Activated CD8-positive, alpha-beta T cell treated with anti-CD3 and anti-CD28 coated beads, Interleukin-2, amount 10 ng/mL, durations not matched to agents 7 days and 5 days (primary cell): Measurements from ENCODE around the gene SERGEF. TPM values are rescaled to one million over a fixed set of nuclear protein-coding genes. Genes with fewer than 3 reads are reported as not detected.

ENCODE experiments used
- ATAC-seq: fragments of 150-1000 bp; cut with Tn5 transposase; one replicate; pipeline ENCODE4 v1.10.0; 2021; ENCODE audit warnings: moderate library complexity
- CTCF ChIA-PET: fragments of 350-600 bp; sonication (Branson Sonifier 250); formaldehyde crosslinking; loops from one replicate; lab custom pipeline; 2021; ENCODE audit warnings: antibody characterized with exemption; lab: Charles Lee
- POLR2A ChIA-PET: fragments of 350-600 bp; sonication (Branson Sonifier 250); formaldehyde crosslinking; loops from one replicate; lab custom pipeline; 2021; ENCODE audit warnings: antibody characterized with exemption; lab: Charles Lee
- DNase-seq: peaks from one replicate; pipeline ENCODE4 v3.0.0-alpha.2; 2020
- H3K27ac Mint-ChIP-seq: one replicate; pipeline ENCODE4 v1.8.0; 2021; ENCODE audit warnings: mild to moderate bottlenecking, mixed read lengths
- H3K27me3 Mint-ChIP-seq: one replicate; pipeline ENCODE4 v1.8.0; 2021; ENCODE audit warnings: low read depth, mixed read lengths
- H3K36me3 Mint-ChIP-seq: one replicate; pipeline ENCODE4 v1.8.0; 2021; ENCODE audit warnings: low read depth, mixed read lengths
- H3K4me1 Mint-ChIP-seq: one replicate; pipeline ENCODE4 v1.8.0; 2021; ENCODE audit warnings: low read depth, mixed read lengths
- H3K4me3 Mint-ChIP-seq: one replicate; pipeline ENCODE4 v1.8.0; 2021; ENCODE audit warnings: mild to moderate bottlenecking, mixed read lengths
- H3K9me3 Mint-ChIP-seq: one replicate; pipeline ENCODE4 v1.8.0; 2022; ENCODE audit warnings: mixed read lengths; ENCODE audit not compliant: insufficient read depth
- total RNA-seq, 2 experiments: library from RNA; stranded (reverse); gene quantifications; one replicate each; pipeline ENCODE4 v1.2.3, GENCODE V29; 2021

SERGEF gene
- total RNA-seq, 2 experiments from 2014 or later: 31.9 to 35.4 TPM

DNA sequence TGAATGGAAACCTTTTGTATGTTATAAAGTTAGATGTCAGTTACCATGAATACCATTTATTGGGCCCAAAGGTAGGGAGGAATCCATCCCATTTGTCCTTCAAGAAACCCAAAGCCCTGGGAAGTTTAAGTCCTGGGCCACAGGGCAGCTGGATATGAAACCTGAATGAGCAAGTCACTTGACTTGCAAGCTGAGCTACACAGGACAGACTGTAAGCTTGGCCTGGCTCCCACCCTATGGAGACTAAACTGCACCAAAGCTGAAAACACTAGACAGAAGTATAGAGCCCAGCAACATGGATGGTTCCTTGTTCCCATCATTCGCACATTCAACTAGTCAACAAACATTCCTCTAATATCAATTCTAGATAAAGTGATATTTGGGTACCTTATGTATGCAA lies 207.0 kb downstream of the SERGEF start:
- Mint-ChIP-seq H3K4me3 (no peak overlapping the region), H3K36me3 (no peaks in the 10 kb centered on the region), H3K4me1 (no peaks in the 10 kb centered on the region), H3K9me3 (no peaks in the 10 kb centered on the region), H3K27ac (no peak overlapping the region), H3K27me3 (no peaks in the 10 kb centered on the region)
- DNase-seq: no peak
- POLR2A ChIA-PET: no interaction called here
- no peak for ATAC-seq
- CTCF ChIA-PET: no interaction called here

DNA sequence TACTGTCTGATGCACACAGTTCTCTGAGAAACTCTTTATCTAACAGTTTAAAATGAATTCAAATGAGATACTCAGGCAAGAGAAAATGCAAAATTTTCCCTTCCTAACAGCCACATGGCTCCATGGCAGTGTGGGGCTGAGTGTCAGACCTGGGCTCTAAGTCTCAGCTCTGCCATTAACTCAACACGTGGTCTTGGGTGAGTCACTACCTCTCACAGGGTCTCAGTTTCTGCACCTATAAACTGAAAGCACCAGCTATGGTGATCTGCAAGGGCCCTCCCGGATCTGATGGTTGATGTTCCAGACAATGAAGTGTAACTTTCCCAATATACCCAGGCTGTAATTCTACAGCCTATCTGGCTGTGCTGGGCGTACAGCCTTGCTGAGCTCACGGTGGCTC lies 207.8 kb downstream of the SERGEF start:
- CTCF ChIA-PET: no interaction called here
- POLR2A ChIA-PET: no interaction called here
- Mint-ChIP-seq H3K9me3 (no peaks in the 10 kb centered on the region), H3K4me1 (no peaks in the 10 kb centered on the region), H3K27ac (no peak overlapping the region), H3K27me3 (no peaks in the 10 kb centered on the region), H3K36me3 (no peaks in the 10 kb centered on the region), H3K4me3 (no peak overlapping the region)
- no peak for DNase-seq
- no peak for ATAC-seq

DNA sequence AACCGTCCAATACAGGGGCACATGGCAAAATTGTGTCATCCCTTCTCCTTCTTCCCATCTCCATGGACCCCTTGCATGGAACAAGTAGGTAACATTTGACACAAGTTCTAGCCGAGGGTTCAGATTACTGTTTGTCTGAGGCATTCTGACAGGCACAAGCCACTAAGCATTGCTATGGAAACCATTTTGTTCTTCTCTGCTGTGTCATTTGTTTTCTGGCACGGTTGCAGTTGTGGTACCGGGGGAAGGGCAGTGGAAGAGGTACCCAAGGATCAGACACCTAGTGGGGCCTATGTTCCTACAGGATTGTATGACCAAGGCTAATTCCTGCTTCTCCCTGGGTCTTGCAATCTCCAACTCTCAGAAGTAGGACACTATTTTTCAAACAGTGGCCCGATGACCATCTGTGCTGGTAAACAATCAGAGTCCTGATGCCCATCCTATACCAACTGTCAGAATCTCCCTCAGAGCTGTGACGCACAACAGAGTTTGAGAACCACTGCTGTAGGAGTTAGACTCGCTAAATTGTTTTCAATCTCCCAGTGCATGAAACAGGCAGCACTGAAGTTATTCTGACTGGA lies 209.0 kb downstream of the SERGEF start:
- Mint-ChIP-seq H3K9me3 (no peaks in the 10 kb centered on the region), H3K4me1 (no peaks in the 10 kb centered on the region), H3K27ac (no peak overlapping the region), H3K4me3 (no peak overlapping the region), H3K36me3 (no peaks in the 10 kb centered on the region), H3K27me3 (no peaks in the 10 kb centered on the region)
- ChIA-PET CTCF (no interaction called here), POLR2A (no interaction called here)
- DNase-seq: no peak
- no peak for ATAC-seq

GRCh38 chr11:17802491-17802890 lies 210.4 kb downstream of the SERGEF start:
- H3K9me3 Mint-ChIP-seq: no peaks in the 10 kb centered on the region

GRCh38 chr11:17801166-17801565 lies 211.7 kb downstream of the SERGEF start:
- Mint-ChIP-seq H3K36me3 (no peaks in the 10 kb centered on the region), H3K4me1 (no peaks in the 10 kb centered on the region), H3K27ac (no peak overlapping the region), H3K9me3 (no peaks in the 10 kb centered on the region), H3K27me3 (no peaks in the 10 kb centered on the region), H3K4me3 (no peak overlapping the region)
- ChIA-PET CTCF (no interaction called here), POLR2A (no interaction called here)
- DNase-seq (no peak), ATAC-seq (no peak)

More at GRCh38 chr11:17802491-17802890, 210.4 kb downstream of the SERGEF start:
- CTCF ChIA-PET: no interaction called here
- no peaks in the 10 kb centered on the region for H3K27me3 Mint-ChIP-seq
- DNase-seq (no peak), ATAC-seq (no peak)
- H3K4me3 Mint-ChIP-seq: no peak overlapping the region
- no peaks in the 10 kb centered on the region for H3K36me3 Mint-ChIP-seq
- POLR2A ChIA-PET: no interaction called here
- H3K27ac Mint-ChIP-seq: no peak overlapping the region
- H3K4me1 Mint-ChIP-seq: no peaks in the 10 kb centered on the region

DNA sequence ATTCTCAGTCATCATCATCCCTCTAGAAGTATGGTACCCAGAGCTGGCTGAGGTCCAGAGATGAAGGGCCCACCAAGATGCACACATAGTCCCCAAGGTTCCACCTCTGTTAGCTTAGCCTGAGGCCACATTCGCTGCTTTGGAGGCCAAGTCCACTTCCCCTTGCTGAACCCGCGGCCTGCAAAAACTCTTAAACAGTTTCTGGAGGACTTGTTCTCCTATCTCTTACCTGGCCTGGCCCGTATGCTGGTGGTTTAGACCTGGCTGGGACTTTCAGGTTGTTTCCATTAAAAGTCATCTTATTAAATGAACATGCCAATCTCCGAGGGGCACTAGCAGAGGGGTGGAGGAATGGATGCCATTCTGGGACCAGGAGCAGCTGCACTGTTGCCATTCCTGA lies 213.7 kb downstream of the SERGEF start:
- Mint-ChIP-seq H3K27ac (no peak overlapping the region), H3K36me3 (no peaks in the 10 kb centered on the region), H3K27me3 (no peaks in the 10 kb centered on the region), H3K4me3 (no peak overlapping the region), H3K4me1 (no peaks in the 10 kb centered on the region), H3K9me3 (no peaks in the 10 kb centered on the region)
- no peak for DNase-seq
- no peak for ATAC-seq
- POLR2A ChIA-PET: no interaction called here
- CTCF ChIA-PET: no interaction called here

DNA sequence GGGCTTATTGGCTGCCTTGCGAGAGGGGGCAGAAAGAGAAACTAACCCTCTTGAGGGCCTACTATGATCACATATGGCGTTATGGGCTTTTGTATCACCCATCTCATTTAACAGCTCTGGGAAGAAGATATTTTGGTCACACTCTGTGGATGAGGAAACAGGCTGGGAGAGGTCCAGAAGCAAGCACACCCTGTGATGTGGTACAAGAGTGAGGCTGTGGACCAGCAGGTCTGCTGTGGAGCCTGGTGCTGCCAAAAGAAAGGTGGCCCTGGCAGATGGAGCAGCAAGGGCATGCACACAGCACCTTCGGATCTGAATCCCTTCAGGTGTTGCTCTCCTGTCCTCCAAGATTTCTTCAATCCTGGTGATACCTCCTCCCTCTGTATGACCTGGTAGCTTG lies 214.1 kb downstream of the SERGEF start:
- CTCF ChIA-PET: no interaction called here
- no peak overlapping the region for H3K4me3 Mint-ChIP-seq
- H3K27me3 Mint-ChIP-seq: no peaks in the 10 kb centered on the region
- no peaks in the 10 kb centered on the region for H3K9me3 Mint-ChIP-seq
- POLR2A ChIA-PET: no interaction called here
- no peak overlapping the region for H3K27ac Mint-ChIP-seq
- ATAC-seq (no peak), DNase-seq (no peak)
- no peaks in the 10 kb centered on the region for H3K4me1 Mint-ChIP-seq
- H3K36me3 Mint-ChIP-seq: no peaks in the 10 kb centered on the region

DNA sequence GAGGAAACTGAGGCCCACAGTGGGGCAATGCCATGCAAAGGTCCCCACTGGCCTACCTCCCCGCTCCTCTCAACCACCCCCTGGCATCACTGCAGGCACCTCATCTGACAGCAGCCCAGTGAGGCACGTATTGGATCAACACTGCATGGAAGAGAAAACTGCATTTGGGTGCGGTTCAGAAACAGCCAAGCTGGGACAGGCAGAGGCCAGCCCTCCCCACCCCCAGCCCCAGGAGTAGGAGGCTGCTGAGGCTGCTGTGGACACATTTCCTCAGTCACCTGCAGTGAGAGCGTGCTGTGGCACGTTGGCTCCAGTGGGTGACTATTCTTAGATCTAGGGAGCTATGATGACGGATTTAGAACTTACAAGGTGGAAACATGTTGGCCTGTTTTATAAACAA lies 214.6 kb downstream of the SERGEF start:
- DNase-seq (no peak), ATAC-seq (no peak)
- no peaks in the 10 kb centered on the region for H3K36me3 Mint-ChIP-seq
- no peaks in the 10 kb centered on the region for H3K27me3 Mint-ChIP-seq
- no peak overlapping the region for H3K4me3 Mint-ChIP-seq
- ChIA-PET CTCF (no interaction called here), POLR2A (no interaction called here)
- no peaks in the 10 kb centered on the region for H3K4me1 Mint-ChIP-seq
- no peak overlapping the region for H3K27ac Mint-ChIP-seq
- H3K9me3 Mint-ChIP-seq: no peaks in the 10 kb centered on the region

DNA sequence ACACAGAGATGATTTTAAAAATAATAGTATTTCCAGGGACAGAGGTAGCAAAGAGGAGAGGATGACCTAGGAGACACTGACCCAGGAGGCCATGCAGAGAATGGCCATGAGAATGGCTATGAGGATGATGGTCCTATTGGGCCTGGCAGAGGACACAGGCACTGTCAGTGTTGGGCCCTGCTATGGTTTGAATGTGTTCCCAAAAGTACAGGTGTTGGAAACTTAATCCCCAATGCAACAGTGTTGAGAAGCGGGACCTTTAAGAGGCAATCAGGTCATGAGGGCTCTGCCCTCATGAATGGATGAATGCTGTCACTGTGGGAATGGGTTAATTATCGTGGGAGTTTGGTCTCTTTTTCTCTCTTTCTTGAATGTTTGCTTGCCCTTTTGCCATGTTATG lies 216.7 kb downstream of the SERGEF start:
- ChIA-PET POLR2A (no interaction called here), CTCF (no interaction called here)
- no peaks in the 10 kb centered on the region for H3K9me3 Mint-ChIP-seq
- H3K27me3 Mint-ChIP-seq: no peaks in the 10 kb centered on the region
- ATAC-seq: no peak
- no peak overlapping the region for H3K4me3 Mint-ChIP-seq
- H3K36me3 Mint-ChIP-seq: no peaks in the 10 kb centered on the region
- H3K4me1 Mint-ChIP-seq: no peaks in the 10 kb centered on the region
- no peak overlapping the region for H3K27ac Mint-ChIP-seq
- DNase-seq: no peak

GRCh38 chr11:17794981-17795380 lies 217.9 kb downstream of the SERGEF start:
- ATAC-seq: no peak
- H3K4me1 Mint-ChIP-seq: no peaks in the 10 kb centered on the region
- POLR2A ChIA-PET: no interaction called here

DNA sequence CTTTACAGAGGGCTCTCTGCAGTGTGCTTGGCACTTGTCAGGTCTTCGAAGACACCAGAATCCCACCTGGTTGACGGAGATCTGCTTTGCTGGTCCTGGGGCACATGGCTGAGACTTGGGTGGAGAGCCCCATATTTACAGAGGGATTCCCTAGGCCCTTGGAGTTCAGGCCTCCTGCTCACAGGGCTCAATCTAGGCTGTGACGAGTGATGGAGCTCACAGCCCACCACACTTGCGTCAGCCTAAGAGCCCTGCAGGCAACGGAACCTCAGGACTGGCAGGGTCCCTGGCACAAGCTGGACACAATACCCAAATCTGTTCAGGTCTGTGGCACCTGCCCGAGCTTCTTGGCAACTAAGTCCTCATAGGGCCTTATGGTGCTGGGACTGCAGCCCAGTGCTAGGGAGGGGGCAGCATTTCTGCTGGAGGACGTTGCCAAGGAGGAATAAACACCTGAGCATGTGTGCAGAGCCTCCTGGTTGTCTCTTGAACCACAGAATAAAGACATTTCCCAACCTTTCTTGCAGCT lies 219.1 kb downstream of the SERGEF start:
- DNase-seq: no peak
- ChIA-PET CTCF (no interaction called here), POLR2A (no interaction called here)
- H3K27ac Mint-ChIP-seq: no peak overlapping the region
- no peak for ATAC-seq
- H3K4me3 Mint-ChIP-seq: no peak overlapping the region
- H3K27me3 Mint-ChIP-seq: no peaks in the 10 kb centered on the region
- H3K36me3 Mint-ChIP-seq: no peaks in the 10 kb centered on the region
- no peaks in the 10 kb centered on the region for H3K4me1 Mint-ChIP-seq
- H3K9me3 Mint-ChIP-seq: no peaks in the 10 kb centered on the region

More at GRCh38 chr11:17794981-17795380, 217.9 kb downstream of the SERGEF start:
- CTCF ChIA-PET: no interaction called here
- Mint-ChIP-seq H3K36me3 (no peaks in the 10 kb centered on the region), H3K9me3 (no peaks in the 10 kb centered on the region), H3K27me3 (no peaks in the 10 kb centered on the region), H3K27ac (no peak overlapping the region), H3K4me3 (no peak overlapping the region)
- DNase-seq: no peak

DNA sequence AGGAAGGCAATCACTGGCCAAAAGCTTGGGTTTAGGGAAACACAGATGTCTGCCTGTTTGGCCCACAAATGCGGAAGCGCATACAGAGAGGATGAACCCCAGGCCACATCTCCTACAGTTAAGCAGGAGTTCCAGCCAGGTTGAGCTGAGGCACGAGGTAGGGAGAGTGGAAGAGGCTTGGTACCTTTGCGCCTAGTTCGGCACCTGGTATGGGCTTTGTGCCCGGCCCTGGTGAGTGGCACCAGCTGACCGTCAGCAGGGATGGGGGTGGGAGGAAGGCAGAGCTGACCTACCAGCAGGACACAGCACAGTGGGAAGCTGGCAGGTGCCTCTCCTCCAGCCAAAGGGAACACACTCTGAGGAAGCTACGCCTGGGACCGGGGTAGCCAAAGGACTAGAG lies 220.7 kb downstream of the SERGEF start:
- no peaks in the 10 kb centered on the region for H3K9me3 Mint-ChIP-seq
- CTCF ChIA-PET: no interaction called here
- POLR2A ChIA-PET: interaction anchor here (1.2 kb wide), 1 partner anchor 12 kb away, joined by 3 read pairs; no protein-coding TSS in a partner anchor
- no peaks in the 10 kb centered on the region for H3K27me3 Mint-ChIP-seq
- no peak overlapping the region for H3K4me3 Mint-ChIP-seq
- H3K36me3 Mint-ChIP-seq: no peaks in the 10 kb centered on the region
- ATAC-seq (no peak), DNase-seq (no peak)
- no peaks in the 10 kb centered on the region for H3K4me1 Mint-ChIP-seq
- no peak overlapping the region for H3K27ac Mint-ChIP-seq

DNA sequence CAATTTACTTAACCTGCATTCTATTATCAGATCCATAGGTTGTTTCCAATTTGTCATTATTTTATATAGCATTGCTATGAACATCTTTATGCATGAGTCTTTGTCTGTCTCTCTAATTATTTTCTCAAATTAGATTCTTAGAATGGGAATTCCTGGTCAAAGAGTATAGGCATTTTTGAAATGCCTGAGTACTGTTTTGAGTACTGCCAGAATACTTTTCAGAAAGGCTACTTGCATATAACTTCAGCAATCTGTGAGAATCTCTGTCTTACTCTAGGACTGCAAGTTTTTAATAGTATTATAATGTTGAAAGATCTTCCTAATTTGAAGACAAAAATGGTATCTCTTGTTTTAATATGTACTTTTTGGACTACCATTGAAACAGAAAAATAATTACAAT lies 221.7 kb downstream of the SERGEF start:
- no peak for ATAC-seq
- H3K4me1 Mint-ChIP-seq: no peaks in the 10 kb centered on the region

More for the DNA sequence above, 221.7 kb downstream of the SERGEF start:
- H3K27me3 Mint-ChIP-seq: no peaks in the 10 kb centered on the region
- H3K9me3 Mint-ChIP-seq: no peaks in the 10 kb centered on the region
- H3K27ac Mint-ChIP-seq: no peak overlapping the region
- no peaks in the 10 kb centered on the region for H3K36me3 Mint-ChIP-seq
- ChIA-PET POLR2A (no interaction called here), CTCF (no interaction called here)
- DNase-seq: no peak
- no peak overlapping the region for H3K4me3 Mint-ChIP-seq
